Measurements from ENCODE around the gene NPTX1. TPM values are rescaled to one million over a fixed set of nuclear protein-coding genes. Genes with fewer than 3 reads are reported as not detected.

NPTX1 gene
- total and polyA plus RNA-seq, 9 of the 15 experiments (the other 6 are each of a cell fraction or from before 2014, with no cell fraction given), result 0.04 TPM; not detected in 8

GRCh38 chr17:80511222-80512180 lies 35.1 kb upstream of the NPTX1 start (continued):
- TF ChIP-seq ZNF592 (IDR thresholded peaks at IDR 0.05) (no peak), PHTF2 (CRISPR knock-in tag; IDR thresholded peaks at IDR 0.05) (no peak), IFI16 (CRISPR knock-in tag; IDR thresholded peaks at IDR 0.05) (no peak), ZBTB49 (CRISPR knock-in tag; IDR thresholded peaks at IDR 0.05; ENCODE audit: borderline replicate concordance) (no peak), ZBTB7A (IDR thresholded peaks at IDR 0.05; ENCODE audit: borderline replicate concordance, control insufficient read depth, low read depth, low read length) (peak; percentile 76; the same call in 1 of the 2 replicates)
- TF ChIP-seq, protein P1, sequence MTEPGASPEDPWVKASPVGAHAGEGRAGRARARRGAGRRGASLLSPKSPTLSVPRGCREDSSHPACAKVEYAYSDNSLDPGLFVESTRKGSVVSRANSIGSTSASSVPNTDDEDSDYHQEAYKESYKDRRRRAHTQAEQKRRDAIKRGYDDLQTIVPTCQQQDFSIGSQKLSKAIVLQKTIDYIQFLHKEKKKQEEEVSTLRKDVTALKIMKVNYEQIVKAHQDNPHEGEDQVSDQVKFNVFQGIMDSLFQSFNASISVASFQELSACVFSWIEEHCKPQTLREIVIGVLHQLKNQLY (CRISPR knock-in tag; conservative IDR thresholded peaks at IDR 0.05), result no peak
- TF ChIP-seq, protein P2, sequence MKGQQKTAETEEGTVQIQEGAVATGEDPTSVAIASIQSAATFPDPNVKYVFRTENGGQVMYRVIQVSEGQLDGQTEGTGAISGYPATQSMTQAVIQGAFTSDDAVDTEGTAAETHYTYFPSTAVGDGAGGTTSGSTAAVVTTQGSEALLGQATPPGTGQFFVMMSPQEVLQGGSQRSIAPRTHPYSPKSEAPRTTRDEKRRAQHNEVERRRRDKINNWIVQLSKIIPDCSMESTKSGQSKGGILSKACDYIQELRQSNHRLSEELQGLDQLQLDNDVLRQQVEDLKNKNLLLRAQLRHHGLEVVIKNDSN (CRISPR knock-in tag; IDR thresholded peaks at IDR 0.05), result peak; percentile 11; the same call in 1 of the 2 replicates
